ENCODE data around the gene WNT4.
"Not testable (repeated sequence)": the region's sequence is repeated elsewhere in the genome, so short reads cannot be mapped to it uniquely, and the experiment has no call there.

DNA sequence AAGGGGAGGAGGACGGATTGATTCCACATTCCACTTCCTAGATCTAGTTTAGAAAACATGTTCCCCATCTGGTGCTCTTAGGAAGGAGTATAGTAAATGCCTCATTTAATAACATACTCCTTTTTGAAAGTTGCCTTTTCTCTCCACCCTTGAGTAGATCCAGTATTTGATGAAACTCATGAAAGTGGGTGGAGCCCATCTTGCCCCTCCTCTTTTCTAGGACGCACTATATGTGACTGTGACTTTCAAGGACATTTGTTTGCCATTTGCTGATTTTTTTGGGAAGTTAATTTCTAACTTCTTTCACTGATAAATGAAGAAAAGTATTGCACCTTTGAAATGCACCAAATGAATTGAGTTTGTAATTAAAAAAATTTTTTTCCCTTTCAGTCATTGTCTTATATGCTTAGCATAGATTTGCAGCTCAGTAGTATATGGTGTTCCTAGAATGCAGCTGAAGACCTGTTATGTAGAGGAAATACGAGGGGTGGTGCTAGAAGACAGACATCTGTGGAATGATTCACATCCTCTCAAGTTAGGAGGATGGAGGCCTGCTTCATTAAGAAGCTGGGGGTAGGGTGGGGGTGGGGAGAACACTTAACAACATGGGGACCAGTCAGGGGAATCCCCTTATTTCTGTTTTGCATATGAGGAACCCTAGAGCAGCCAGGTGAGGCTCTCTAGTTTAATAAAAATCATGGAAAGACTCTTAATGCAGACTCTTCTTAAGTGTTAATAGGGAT is 50.7 kb downstream of the WNT4 start:
- TF ChIP-seq, protein P1, sequence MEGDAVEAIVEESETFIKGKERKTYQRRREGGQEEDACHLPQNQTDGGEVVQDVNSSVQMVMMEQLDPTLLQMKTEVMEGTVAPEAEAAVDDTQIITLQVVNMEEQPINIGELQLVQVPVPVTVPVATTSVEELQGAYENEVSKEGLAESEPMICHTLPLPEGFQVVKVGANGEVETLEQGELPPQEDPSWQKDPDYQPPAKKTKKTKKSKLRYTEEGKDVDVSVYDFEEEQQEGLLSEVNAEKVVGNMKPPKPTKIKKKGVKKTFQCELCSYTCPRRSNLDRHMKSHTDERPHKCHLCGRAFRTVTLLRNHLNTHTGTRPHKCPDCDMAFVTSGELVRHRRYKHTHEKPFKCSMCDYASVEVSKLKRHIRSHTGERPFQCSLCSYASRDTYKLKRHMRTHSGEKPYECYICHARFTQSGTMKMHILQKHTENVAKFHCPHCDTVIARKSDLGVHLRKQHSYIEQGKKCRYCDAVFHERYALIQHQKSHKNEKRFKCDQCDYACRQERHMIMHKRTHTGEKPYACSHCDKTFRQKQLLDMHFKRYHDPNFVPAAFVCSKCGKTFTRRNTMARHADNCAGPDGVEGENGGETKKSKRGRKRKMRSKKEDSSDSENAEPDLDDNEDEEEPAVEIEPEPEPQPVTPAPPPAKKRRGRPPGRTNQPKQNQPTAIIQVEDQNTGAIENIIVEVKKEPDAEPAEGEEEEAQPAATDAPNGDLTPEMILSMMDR (IDR thresholded peaks at IDR 0.05) = not testable (repeated sequence)
- TF ChIP-seq POLR2A (IDR thresholded peaks at IDR 0.05) = not testable (repeated sequence)
